ENCODE data around the gene CRISPLD2.

Gene CRISPLD2

GRCh38 chr16:84884246-84884595 is 64.4 kb downstream of the CRISPLD2 start:
- Histone ChIP-seq H3K4me1 (ENCODE audit: low read length) (no peaks in the 10 kb centered on the region), H3K9me3 (ENCODE audit: insufficient read depth, low read length) (no peaks in the 10 kb centered on the region), H3K9ac (ENCODE audit: low read length) (no peak overlapping the region), H3K27me3 (ENCODE audit: low read depth, low read length) (peaks cover 15% of the 10 kb centered on the region), H4K20me1 (ENCODE audit: insufficient read depth, low read length) (no peaks in the 10 kb centered on the region), H2AFZ (ENCODE audit: low read depth, low read length) (no peak overlapping the region), H3K27ac (ENCODE audit: low read length) (no peak overlapping the region), H3K36me3 (replicated peaks; ENCODE audit: low read depth, low read length) (no peaks in the 10 kb centered on the region), H3K4me2 (ENCODE audit: low read length) (no peak overlapping the region), H3K4me3 (ENCODE audit: low read length) (no peak overlapping the region), H3K79me2 (ENCODE audit: low read length) (no peaks in the 10 kb centered on the region)
- TF ChIP-seq EZH2phosphoT487 (IDR thresholded peaks at IDR 0.05; ENCODE audit: low read depth) (no peak), CTCF (IDR thresholded peaks at IDR 0.05; ENCODE audit: low read depth, low read length) (no peak)

GRCh38 chr16:84884596-84885341 is 65.0 kb downstream of the CRISPLD2 start:
- Histone ChIP-seq H3K79me2 (ENCODE audit: low read length) (no peaks in the 10 kb centered on the region), H3K4me2 (ENCODE audit: low read length) (no peak overlapping the region), H2AFZ (ENCODE audit: low read depth, low read length) (no peak overlapping the region), H4K20me1 (ENCODE audit: insufficient read depth, low read length) (no peaks in the 10 kb centered on the region), H3K27me3 (ENCODE audit: low read depth, low read length) (peaks cover 15% of the 10 kb centered on the region), H3K4me3 (ENCODE audit: low read length) (no peak overlapping the region), H3K27ac (ENCODE audit: low read length) (no peak overlapping the region), H3K9me3 (ENCODE audit: insufficient read depth, low read length) (no peaks in the 10 kb centered on the region), H3K9ac (ENCODE audit: low read length) (no peak overlapping the region), H3K36me3 (replicated peaks; ENCODE audit: low read depth, low read length) (no peaks in the 10 kb centered on the region), H3K4me1 (ENCODE audit: low read length) (no peaks in the 10 kb centered on the region)
- TF ChIP-seq CTCF (IDR thresholded peaks at IDR 0.05; ENCODE audit: low read depth, low read length) (no peak), EZH2phosphoT487 (IDR thresholded peaks at IDR 0.05; ENCODE audit: low read depth) (no peak)

GRCh38 chr16:84885342-84885910 is 65.6 kb downstream of the CRISPLD2 start:
- Histone ChIP-seq H3K9me3 (ENCODE audit: insufficient read depth, low read length) (no peaks in the 10 kb centered on the region), H3K4me2 (ENCODE audit: low read length) (no peak overlapping the region), H3K9ac (ENCODE audit: low read length) (no peak overlapping the region), H4K20me1 (ENCODE audit: insufficient read depth, low read length) (no peaks in the 10 kb centered on the region), H3K36me3 (replicated peaks; ENCODE audit: low read depth, low read length) (no peaks in the 10 kb centered on the region), H3K27me3 (ENCODE audit: low read depth, low read length) (peaks cover 15% of the 10 kb centered on the region), H3K4me1 (ENCODE audit: low read length) (no peaks in the 10 kb centered on the region), H3K27ac (ENCODE audit: low read length) (no peak overlapping the region), H2AFZ (ENCODE audit: low read depth, low read length) (no peak overlapping the region), H3K79me2 (ENCODE audit: low read length) (no peaks in the 10 kb centered on the region), H3K4me3 (ENCODE audit: low read length) (no peak overlapping the region)
- TF ChIP-seq EZH2phosphoT487 (IDR thresholded peaks at IDR 0.05; ENCODE audit: low read depth), result no peak
- TF ChIP-seq CTCF (IDR thresholded peaks at IDR 0.05; ENCODE audit: low read depth, low read length), result no peak

- Histone ChIP-seq H4K20me1 (ENCODE audit: insufficient read depth, low read length) (no peaks in the 10 kb centered on the region), H3K27ac (ENCODE audit: low read length) (no peak overlapping the region), H3K36me3 (replicated peaks; ENCODE audit: low read depth, low read length) (no peaks in the 10 kb centered on the region), H2AFZ (ENCODE audit: low read depth, low read length) (no peak overlapping the region), H3K4me2 (ENCODE audit: low read length) (no peak overlapping the region), H3K4me1 (ENCODE audit: low read length) (no peaks in the 10 kb centered on the region), H3K9me3 (ENCODE audit: insufficient read depth, low read length) (no peaks in the 10 kb centered on the region), H3K27me3 (ENCODE audit: low read depth, low read length) (peaks cover 11% of the 10 kb centered on the region), H3K4me3 (ENCODE audit: low read length) (no peak overlapping the region), H3K79me2 (ENCODE audit: low read length) (no peaks in the 10 kb centered on the region), H3K9ac (ENCODE audit: low read length) (no peak overlapping the region)
- TF ChIP-seq CTCF (IDR thresholded peaks at IDR 0.05; ENCODE audit: low read depth, low read length) (no peak), EZH2phosphoT487 (IDR thresholded peaks at IDR 0.05; ENCODE audit: low read depth) (no peak)
Measured at GRCh38 chr16:84886497-84887090, 66.8 kb downstream of the CRISPLD2 start.

All from OCI-LY3 (cell line).